Measurements from ENCODE around the gene HFM1.

The HFM1 gene

DNA sequence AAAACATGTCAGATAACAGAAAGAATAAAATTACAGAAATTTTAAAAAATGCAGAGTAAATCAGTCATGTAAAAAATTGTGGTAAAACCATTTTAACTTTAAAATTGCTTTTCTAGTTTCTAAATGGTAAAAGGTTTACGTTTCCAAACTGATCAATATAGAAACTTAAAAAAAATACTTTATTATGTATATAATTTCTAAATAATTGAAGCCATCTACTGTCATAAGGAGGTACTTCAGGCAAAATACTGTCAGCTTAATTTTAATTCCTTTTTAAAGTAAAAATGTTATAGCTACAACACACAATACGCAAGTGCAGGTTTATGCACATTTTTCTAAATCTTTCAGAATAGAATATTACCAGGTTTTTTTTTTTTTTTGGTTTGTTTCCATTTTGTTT, 159.9 kb downstream of the HFM1 start:
- Histone ChIP-seq H3K27ac (no peak overlapping the region), H3K4me3 (ENCODE audit: low read depth, low read length) (no peak overlapping the region), H3K27me3 (replicated peaks) (no peaks in the 10 kb centered on the region), H3K36me3 (replicated peaks) (no peaks in the 10 kb centered on the region)
- no peak for DNase-seq
- TF ChIP-seq, protein P1, sequence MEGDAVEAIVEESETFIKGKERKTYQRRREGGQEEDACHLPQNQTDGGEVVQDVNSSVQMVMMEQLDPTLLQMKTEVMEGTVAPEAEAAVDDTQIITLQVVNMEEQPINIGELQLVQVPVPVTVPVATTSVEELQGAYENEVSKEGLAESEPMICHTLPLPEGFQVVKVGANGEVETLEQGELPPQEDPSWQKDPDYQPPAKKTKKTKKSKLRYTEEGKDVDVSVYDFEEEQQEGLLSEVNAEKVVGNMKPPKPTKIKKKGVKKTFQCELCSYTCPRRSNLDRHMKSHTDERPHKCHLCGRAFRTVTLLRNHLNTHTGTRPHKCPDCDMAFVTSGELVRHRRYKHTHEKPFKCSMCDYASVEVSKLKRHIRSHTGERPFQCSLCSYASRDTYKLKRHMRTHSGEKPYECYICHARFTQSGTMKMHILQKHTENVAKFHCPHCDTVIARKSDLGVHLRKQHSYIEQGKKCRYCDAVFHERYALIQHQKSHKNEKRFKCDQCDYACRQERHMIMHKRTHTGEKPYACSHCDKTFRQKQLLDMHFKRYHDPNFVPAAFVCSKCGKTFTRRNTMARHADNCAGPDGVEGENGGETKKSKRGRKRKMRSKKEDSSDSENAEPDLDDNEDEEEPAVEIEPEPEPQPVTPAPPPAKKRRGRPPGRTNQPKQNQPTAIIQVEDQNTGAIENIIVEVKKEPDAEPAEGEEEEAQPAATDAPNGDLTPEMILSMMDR (IDR thresholded peaks at IDR 0.05; ENCODE audit: low read depth, low read length, missing control alignments), result no peak
- in situ Hi-C loops (cut with HindIII; ENCODE audit: low pct_ligation_motif_present, low sequenced_read_pairs), result no loop called here

DNA sequence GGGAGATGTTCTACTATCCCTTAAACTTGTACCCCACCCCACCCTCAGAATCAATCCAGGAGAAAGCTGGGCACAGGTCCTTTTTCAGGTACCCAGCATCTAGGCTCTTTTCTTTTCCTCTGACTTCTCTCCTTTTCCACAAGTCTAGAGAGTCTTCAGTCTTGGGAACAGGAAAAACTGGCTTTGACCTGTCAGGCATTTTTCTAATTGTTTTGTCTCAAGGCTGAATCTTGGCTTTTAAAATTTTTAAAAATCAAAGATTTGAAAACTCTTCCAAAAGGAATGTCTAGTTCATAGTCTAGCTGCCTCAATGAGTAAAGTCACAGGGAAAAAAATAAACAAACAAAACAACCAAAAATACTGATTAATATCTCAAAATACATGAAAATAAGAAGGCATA, 161.5 kb downstream of the HFM1 start:
- Histone ChIP-seq H3K36me3 (replicated peaks) (no peaks in the 10 kb centered on the region), H3K27me3 (replicated peaks) (no peaks in the 10 kb centered on the region), H3K4me3 (ENCODE audit: low read depth, low read length) (no peak overlapping the region), H3K27ac (no peak overlapping the region)
- no peak for DNase-seq
- TF ChIP-seq, protein P1 (IDR thresholded peaks at IDR 0.05; ENCODE audit: low read depth, low read length, missing control alignments), result no peak
- in situ Hi-C loops (cut with HindIII; ENCODE audit: low pct_ligation_motif_present, low sequenced_read_pairs), result no loop called here

DNA sequence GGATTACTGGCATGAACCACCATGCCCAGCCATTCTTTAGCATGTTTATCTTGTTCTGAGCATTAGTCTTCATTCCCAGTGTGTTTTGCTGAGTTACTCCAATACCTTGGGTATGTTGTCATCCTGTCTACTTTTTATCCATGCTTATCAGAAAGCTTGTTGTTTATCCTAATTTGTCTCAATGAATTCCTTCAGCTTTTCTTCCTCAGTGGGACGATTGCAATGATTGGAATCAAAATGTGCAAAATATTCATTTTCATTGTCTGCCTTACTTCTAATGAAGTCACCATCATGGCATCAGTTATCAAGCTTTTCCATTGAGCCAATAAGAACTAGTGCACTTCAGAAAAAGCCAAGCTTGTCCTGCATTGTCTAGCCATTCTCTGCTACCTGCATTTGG, 170.5 kb downstream of the HFM1 start:
- in situ Hi-C loops (cut with HindIII; ENCODE audit: low pct_ligation_motif_present, low sequenced_read_pairs), result no loop called here
- no peak for DNase-seq
- TF ChIP-seq, protein P1 (IDR thresholded peaks at IDR 0.05; ENCODE audit: low read depth, low read length, missing control alignments), result no peak
- H3K27ac ChIP-seq, result no peak overlapping the region
- H3K27me3 ChIP-seq (replicated peaks), result no peaks in the 10 kb centered on the region
- no peaks in the 10 kb centered on the region for H3K36me3 ChIP-seq (replicated peaks)
- H3K4me3 ChIP-seq (ENCODE audit: low read depth, low read length), result no peak overlapping the region

DNA sequence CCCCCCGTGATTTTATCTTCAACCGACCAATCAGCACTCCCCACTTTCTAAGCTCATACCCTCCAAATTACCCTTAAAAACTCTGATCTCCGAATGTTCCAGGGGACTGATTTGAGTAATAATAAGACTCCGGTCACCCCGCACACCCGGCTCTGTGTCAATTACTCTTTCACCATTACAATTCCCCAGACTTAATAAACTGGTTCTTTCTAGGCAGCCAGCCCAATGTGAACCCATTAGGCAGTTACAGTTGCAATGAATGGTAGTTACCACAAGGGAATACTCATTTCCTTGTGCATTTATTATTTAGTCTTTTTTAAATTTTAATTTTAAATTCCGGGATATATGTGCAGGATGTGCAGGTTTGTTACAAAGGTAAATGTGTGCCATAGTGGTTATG, 177.9 kb downstream of the HFM1 start:
- TF ChIP-seq, protein P1 (IDR thresholded peaks at IDR 0.05; ENCODE audit: low read depth, low read length, missing control alignments), result no peak
- no peak for DNase-seq
- no peaks in the 10 kb centered on the region for H3K27me3 ChIP-seq (replicated peaks)

DNA sequence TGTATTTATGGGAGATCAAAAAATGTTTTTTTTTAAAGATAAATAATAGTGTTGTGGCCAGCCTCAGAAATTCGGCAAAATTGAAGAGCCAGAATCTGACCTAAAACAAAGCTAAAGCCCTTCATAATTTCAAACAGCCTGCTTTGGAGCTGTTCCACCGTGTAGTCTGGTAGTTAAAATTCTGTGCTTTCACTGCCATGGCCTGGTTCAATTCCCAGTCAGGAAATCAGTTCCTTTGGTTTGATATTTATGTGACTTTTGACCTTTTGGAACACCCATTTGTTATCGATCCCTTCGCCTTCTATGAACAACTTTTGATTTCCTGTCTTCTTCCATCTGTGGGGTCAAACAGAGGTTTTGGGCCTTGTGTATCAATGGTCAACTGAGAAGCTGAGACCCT, 179.8 kb downstream of the HFM1 start:
- Histone ChIP-seq H3K27me3 (replicated peaks) (no peaks in the 10 kb centered on the region), H3K27ac (no peak overlapping the region), H3K4me3 (ENCODE audit: low read depth, low read length) (no peak overlapping the region), H3K36me3 (replicated peaks) (no peaks in the 10 kb centered on the region)
- no peak for DNase-seq
- TF ChIP-seq, protein P1 (IDR thresholded peaks at IDR 0.05; ENCODE audit: low read depth, low read length, missing control alignments), result no peak
- in situ Hi-C loops (cut with HindIII; ENCODE audit: low pct_ligation_motif_present, low sequenced_read_pairs), result no loop called here

More for the DNA sequence above, 177.9 kb downstream of the HFM1 start:
- in situ Hi-C loops (cut with HindIII; ENCODE audit: low pct_ligation_motif_present, low sequenced_read_pairs), result no loop called here
- Histone ChIP-seq H3K36me3 (replicated peaks) (no peaks in the 10 kb centered on the region), H3K27ac (no peak overlapping the region), H3K4me3 (ENCODE audit: low read depth, low read length) (no peak overlapping the region)

DNA sequence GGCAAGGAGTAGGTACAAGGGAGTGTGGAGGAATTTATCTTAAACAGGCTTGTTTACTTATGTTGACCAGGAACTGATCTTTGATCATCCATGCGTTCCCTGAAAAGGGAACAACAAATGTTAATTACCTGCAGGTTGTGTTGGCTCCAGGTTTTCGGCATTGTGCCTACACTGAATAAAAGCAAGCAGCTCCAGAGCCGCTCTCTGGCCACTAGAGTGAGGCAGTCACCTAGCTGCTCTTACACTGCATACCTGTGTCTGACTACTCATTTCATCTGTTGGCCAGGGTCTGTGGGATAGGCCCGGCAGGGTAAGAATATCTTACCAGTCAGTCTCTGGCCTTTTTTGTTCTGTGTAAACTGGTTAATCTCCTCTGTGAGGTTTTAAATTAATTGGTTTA, 183.6 kb downstream of the HFM1 start:
- H3K27ac ChIP-seq, result no peak overlapping the region
- in situ Hi-C loops (cut with HindIII; ENCODE audit: low pct_ligation_motif_present, low sequenced_read_pairs), result no loop called here
- DNase-seq, result no peak
- TF ChIP-seq, protein P1 (IDR thresholded peaks at IDR 0.05; ENCODE audit: low read depth, low read length, missing control alignments), result no peak
- H3K27me3 ChIP-seq (replicated peaks), result no peaks in the 10 kb centered on the region
- H3K4me3 ChIP-seq (ENCODE audit: low read depth, low read length), result no peak overlapping the region
- H3K36me3 ChIP-seq (replicated peaks), result no peaks in the 10 kb centered on the region

Measured in brain microvascular endothelial cell (primary cell).